Progenitor cell of endocrine pancreas (in vitro differentiated cells): ENCODE data around the gene HID1. TPM values are rescaled to one million over a fixed set of nuclear protein-coding genes. Genes with fewer than 3 reads are reported as not detected.

Source experiments
- DNase-seq: peaks from one replicate; pipeline ENCODE4 v3.0.0; 2021; ENCODE audit warnings: low spot score; ENCODE audit not compliant: unreplicated experiment
- H3K27ac Mint-ChIP-seq: 2 replicates; pipeline ENCODE4 v1.8.0; 2021; ENCODE audit warnings: mild to moderate bottlenecking, moderate library complexity, mixed read lengths
- H3K27me3 Mint-ChIP-seq: 2 replicates; pipeline ENCODE4 v1.8.0; 2021; ENCODE audit warnings: mixed read lengths
- H3K36me3 Mint-ChIP-seq: 2 replicates; pipeline ENCODE4 v1.8.0; 2022; ENCODE audit warnings: mixed read lengths; ENCODE audit not compliant: insufficient read depth
- H3K4me1 Mint-ChIP-seq: 2 replicates; pipeline ENCODE4 v1.8.0; 2021; ENCODE audit warnings: low read depth, mixed read lengths
- H3K4me3 Mint-ChIP-seq: 2 replicates; pipeline ENCODE4 v1.8.0; 2021; ENCODE audit warnings: low read depth, mild to moderate bottlenecking, moderate library complexity, mixed read lengths
- H3K9me3 Mint-ChIP-seq: 2 replicates; pipeline ENCODE4 v1.8.0; 2021; ENCODE audit warnings: low read depth, mixed read lengths
- CTCF ChIP-seq: fragments of 200-600 bp; sonication (generic); IDR thresholded peaks from one replicate; pipeline ENCODE4 v1.5.0; 2021; ENCODE audit warnings: antibody characterized with exemption, mild to moderate bottlenecking; ENCODE audit not compliant: unreplicated experiment
- total RNA-seq: library from RNA; stranded (reverse); gene quantifications from 2 replicates; pipeline ENCODE4 v1.2.1, GENCODE V29; 2021

The HID1 gene
- total RNA-seq, 1 donor from 2014 or later, result 101 TPM

DNA sequence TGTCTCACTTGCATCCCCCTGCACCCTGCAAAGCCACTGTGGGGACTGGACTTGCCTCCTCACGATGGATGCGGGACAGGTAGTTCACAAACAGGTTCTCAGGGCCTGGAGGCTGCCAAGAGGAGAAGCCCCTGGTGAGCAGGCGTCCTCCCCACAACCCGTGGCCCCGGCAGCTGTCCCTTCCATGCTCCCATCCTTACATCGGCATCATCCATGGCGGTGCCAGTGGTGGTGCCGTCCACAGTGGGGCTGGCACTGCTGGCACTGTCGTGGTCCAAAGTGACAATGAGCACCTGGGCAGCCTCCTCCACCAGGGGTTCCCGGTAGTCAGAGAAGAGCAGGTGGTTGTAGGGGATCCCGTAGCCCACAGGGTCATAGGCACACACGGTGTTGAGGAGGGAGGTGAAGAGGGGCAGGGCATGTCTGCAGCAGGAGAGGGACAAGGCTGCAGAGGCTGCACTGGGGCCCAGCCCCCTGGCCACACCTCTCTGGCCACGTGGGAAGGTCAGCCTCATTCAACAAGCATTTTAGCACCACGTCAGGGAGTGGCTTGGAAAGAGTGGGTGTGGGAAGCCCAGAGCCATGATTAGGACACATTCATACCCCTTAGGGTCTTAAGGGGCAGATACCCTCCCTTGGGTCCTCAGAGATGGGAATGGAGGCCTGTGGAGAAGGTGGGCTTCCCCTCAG is 12.6 kb downstream of the HID1 start:
- DNase-seq, result no peak
- H3K9me3 Mint-ChIP-seq, result no peaks in the 10 kb centered on the region
- H3K27me3 Mint-ChIP-seq, result no peaks in the 10 kb centered on the region
- no peak overlapping the region for H3K4me3 Mint-ChIP-seq
- H3K36me3 Mint-ChIP-seq, result peaks cover 12% of the 10 kb centered on the region
- no peak for TF ChIP-seq CTCF
- no peak overlapping the region for H3K27ac Mint-ChIP-seq
- H3K4me1 Mint-ChIP-seq, result no peaks in the 10 kb centered on the region

DNA sequence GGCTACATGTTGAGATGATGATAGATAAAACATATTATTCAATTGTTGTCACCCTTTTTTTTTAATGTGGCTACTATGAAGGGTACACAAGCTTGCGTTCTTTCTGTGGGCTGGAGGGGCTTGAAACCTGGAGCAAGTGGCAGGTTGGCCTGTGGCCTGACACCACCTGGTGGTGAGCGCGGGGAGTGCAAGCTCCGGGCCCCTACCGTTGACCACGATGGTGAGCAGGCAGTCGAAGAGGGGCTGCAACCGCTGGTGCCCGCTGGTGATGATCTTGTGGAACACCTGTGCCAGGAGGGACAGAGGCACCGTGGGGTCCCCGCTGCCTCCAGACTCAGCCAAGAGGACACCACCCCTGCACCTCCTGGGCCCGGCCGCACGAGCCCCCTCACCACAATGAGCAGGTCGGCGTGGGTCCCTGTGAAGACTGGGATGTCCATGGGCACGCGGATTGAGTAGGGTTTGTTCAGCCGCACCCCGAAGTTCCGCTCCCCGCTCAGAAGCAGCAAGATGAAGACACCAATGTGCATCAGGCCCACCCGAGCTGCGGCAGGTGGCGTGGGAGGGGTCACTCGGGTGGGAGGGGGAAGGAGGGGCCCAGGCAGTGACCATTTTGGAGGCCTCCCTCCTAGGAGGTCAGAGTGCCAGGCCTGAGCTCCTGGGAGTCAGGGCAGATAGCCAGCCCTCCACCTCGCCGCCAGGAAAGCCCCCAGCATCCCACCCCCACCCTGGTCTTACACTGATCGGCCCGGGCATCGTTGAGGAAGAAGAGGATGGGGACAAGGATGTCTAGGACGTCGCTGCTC is 14.4 kb downstream of the HID1 start:
- no peaks in the 10 kb centered on the region for H3K9me3 Mint-ChIP-seq

GRCh38 chr17:74956093-74956492 is 16.5 kb downstream of the HID1 start:
- H3K27ac Mint-ChIP-seq, result no peak overlapping the region
- DNase-seq, result no peak
- H3K36me3 Mint-ChIP-seq, result peaks cover 17% of the 10 kb centered on the region
- H3K9me3 Mint-ChIP-seq, result no peaks in the 10 kb centered on the region
- H3K27me3 Mint-ChIP-seq, result no peaks in the 10 kb centered on the region
- no peak overlapping the region for H3K4me3 Mint-ChIP-seq
- no peaks in the 10 kb centered on the region for H3K4me1 Mint-ChIP-seq
- TF ChIP-seq CTCF, result no peak

More for the DNA sequence above, 14.4 kb downstream of the HID1 start:
- peak; percentile 87 for DNase-seq
- H3K27ac Mint-ChIP-seq, result peak overlapping the region; percentile 20
- TF ChIP-seq CTCF, result peak; percentile 86
- no peaks in the 10 kb centered on the region for H3K4me1 Mint-ChIP-seq
- no peak overlapping the region for H3K4me3 Mint-ChIP-seq
- peaks cover 16% of the 10 kb centered on the region for H3K36me3 Mint-ChIP-seq
- no peaks in the 10 kb centered on the region for H3K27me3 Mint-ChIP-seq

DNA sequence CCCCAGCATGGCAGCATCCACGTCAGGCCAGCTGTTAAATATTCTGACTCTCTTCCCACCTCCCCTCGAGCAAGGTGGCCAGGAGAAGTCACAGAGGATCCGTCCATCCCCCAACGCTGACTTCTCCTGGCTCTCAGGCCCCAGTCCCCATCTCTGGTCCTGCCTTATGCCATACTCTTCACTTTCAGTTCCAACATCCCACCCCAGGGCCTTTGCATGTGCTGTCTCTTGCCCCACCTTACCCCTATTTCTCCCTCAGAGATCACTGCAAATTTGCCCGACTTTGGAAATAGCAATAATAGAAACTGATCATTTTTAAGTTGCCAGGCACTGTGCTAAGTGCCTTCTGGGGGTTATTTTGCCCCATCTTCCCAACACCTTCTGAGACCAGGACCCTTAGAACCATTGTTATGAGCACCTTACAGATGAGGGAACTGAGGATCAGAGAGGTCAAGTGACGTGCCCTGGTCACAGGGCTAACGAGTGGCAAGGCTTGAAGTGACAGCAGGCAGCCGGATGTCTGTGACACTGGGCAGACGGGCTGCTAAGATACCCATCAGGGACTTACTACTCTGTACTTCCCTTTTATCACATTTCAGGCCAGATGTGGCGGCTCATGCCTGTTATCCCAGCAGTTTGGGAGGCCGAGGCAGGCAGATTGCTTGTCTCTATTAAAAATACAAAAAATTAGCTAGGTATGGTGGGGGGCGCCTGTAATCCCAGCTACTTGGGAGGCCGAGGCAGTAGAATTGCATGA is 17.7 kb downstream of the HID1 start:
- no peak for TF ChIP-seq CTCF
- no peak overlapping the region for H3K4me3 Mint-ChIP-seq
- peaks cover 16% of the 10 kb centered on the region for H3K36me3 Mint-ChIP-seq
- no peaks in the 10 kb centered on the region for H3K9me3 Mint-ChIP-seq
- peaks cover 7% of the 10 kb centered on the region for H3K4me1 Mint-ChIP-seq
- no peak for DNase-seq
- no peak overlapping the region for H3K27ac Mint-ChIP-seq
- H3K27me3 Mint-ChIP-seq, result no peaks in the 10 kb centered on the region

DNA sequence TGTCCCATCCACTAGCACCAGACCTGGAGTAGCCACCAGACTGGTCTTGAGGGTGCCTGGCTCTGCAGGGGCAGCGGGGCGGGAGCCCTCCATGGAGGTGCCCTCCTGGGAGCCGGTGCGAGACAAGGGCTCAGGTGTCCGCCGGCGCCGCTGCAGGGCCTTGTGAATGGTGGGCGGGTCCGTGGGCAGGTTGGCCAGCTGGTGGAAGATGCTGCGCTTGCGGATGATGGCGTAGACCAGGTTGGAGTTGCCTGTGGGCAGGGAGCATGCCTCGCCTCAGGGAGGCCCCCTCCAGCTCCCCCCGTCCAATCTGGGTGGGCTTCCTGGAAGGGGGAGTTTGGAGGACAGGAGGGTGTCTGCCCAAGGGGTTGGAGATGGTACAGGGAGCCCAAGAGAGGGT is 18.4 kb downstream of the HID1 start:
- Mint-ChIP-seq H3K4me3 (no peak overlapping the region), H3K27ac (no peak overlapping the region), H3K27me3 (no peaks in the 10 kb centered on the region), H3K9me3 (no peaks in the 10 kb centered on the region), H3K4me1 (peaks cover 8% of the 10 kb centered on the region), H3K36me3 (peaks cover 13% of the 10 kb centered on the region)
- DNase-seq, result no peak
- TF ChIP-seq CTCF, result no peak
